Osteoblast (primary cell): ENCODE data around the gene ZC4H2. TPM values are rescaled to one million over a fixed set of nuclear protein-coding genes. Genes with fewer than 3 reads are reported as not detected.
A peak's percentile ranks its signal among the peaks of the same experiment; 100 is the strongest.
"Not testable (repeated sequence)": the region's sequence is repeated elsewhere in the genome, so short reads cannot be mapped to it uniquely, and the experiment has no call there.

Experiments used
- DNase-seq: peaks from one replicate; pipeline ENCODE4 v3.0.0; 2011; ENCODE audit warnings: low spot score, mixed read lengths; ENCODE audit not compliant: insufficient read length; ENCODE audit errors: missing footprints
- H2AFZ ChIP-seq: 2 replicates; pipeline ENCODE4 v1.6.0; 2011; ENCODE audit warnings: mild to moderate bottlenecking, low read length
- H3K27ac ChIP-seq: 2 replicates; pipeline ENCODE4 v1.5.1; 2011; ENCODE audit warnings: mild to moderate bottlenecking, low read depth, low read length, moderate library complexity
- H3K27me3 ChIP-seq: 2 replicates; pipeline ENCODE4 v1.6.0; 2012; ENCODE audit warnings: mild to moderate bottlenecking, control low read depth, inconsistent platforms, low read length, moderate library complexity; ENCODE audit not compliant: insufficient read depth
- H3K36me3 ChIP-seq: 2 replicates; pipeline ENCODE4 v1.5.1; 2011; ENCODE audit warnings: mild to moderate bottlenecking, low read length, control low read depth, moderate library complexity; ENCODE audit not compliant: insufficient read depth
- H3K4me1 ChIP-seq: 2 replicates; pipeline ENCODE4 v1.5.1; 2011; ENCODE audit warnings: mild to moderate bottlenecking, low read length, control low read depth, moderate library complexity; ENCODE audit not compliant: insufficient read depth
- H3K4me2 ChIP-seq: 2 replicates; pipeline ENCODE4 v1.6.0; 2011; ENCODE audit warnings: mild to moderate bottlenecking, low read length; ENCODE audit not compliant: insufficient read depth
- H3K4me3 ChIP-seq: fragments of 200-600 bp; sonication (generic); 3 replicates; pipeline ENCODE4 v1.5.1; 2012; ENCODE audit warnings: mild to moderate bottlenecking, low read length, inconsistent platforms; ENCODE audit not compliant: insufficient read depth
- H3K79me2 ChIP-seq: 2 replicates; pipeline ENCODE4 v1.6.0; 2012; ENCODE audit warnings: mild to moderate bottlenecking, low read length, control low read depth, inconsistent platforms; ENCODE audit not compliant: insufficient read depth
- H3K9me3 ChIP-seq: 2 replicates; pipeline ENCODE4 v1.5.1; 2011; ENCODE audit warnings: low read depth, low read length, control low read depth
- H4K20me1 ChIP-seq: 2 replicates; pipeline ENCODE4 v1.6.0; 2012; ENCODE audit warnings: mild to moderate bottlenecking, low read length, control low read depth; ENCODE audit not compliant: insufficient read depth
- CTCF ChIP-seq: IDR thresholded peaks from 2 replicates; pipeline ENCODE4 v1.5.1; 2011; ENCODE audit warnings: mild to moderate bottlenecking, low read depth, low read length, moderate library complexity; ENCODE audit errors: extremely low read depth
- total RNA-seq: library from RNA; depleted of rRNA; stranded (reverse); fragments of >200 nt; gene quantifications from 2 replicates; pipeline ENCODE4 v1.2.3, GENCODE V29; 2012

The ZC4H2 gene, protein sequence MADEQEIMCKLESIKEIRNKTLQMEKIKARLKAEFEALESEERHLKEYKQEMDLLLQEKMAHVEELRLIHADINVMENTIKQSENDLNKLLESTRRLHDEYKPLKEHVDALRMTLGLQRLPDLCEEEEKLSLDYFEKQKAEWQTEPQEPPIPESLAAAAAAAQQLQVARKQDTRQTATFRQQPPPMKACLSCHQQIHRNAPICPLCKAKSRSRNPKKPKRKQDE
- total RNA-seq, result 8.0 and 11.6 TPM in 2 replicates

GRCh38 chrX:64975989-64976672 lies at the start of gene ZC4H2:
ZC4H2 (minus strand) TSS chrX:64976450; CDS start chrX:64976377, 73 bp downstream.
- Histone ChIP-seq H3K79me2 (no peaks in the 10 kb centered on the region), H3K36me3 (no peaks in the 10 kb centered on the region), H3K27me3 (no peaks in the 10 kb centered on the region), H3K4me1 (no peaks in the 10 kb centered on the region), H3K9me3 (peaks cover 5% of the 10 kb centered on the region), H3K4me2 (peak within 1 kb of the TSS; percentile 86), H4K20me1 (no peaks in the 10 kb centered on the region), H3K4me3 (peak within 1 kb of the TSS; percentile 74), H2AFZ (peak within 1 kb of the TSS; percentile 92), H3K27ac (no peak within 1 kb of the TSS)
- peak; percentile 78 for DNase-seq
- no peak for TF ChIP-seq CTCF

GRCh38 chrX:65017451-65017850 lies 41.2 kb upstream of the ZC4H2 start:
- TF ChIP-seq CTCF, result no peak
- H3K27me3 ChIP-seq, result no peaks in the 10 kb centered on the region
- no peaks in the 10 kb centered on the region for H3K79me2 ChIP-seq
- H3K4me2 ChIP-seq, result no peak overlapping the region
- no peaks in the 10 kb centered on the region for H4K20me1 ChIP-seq
- H3K27ac ChIP-seq, result no peak overlapping the region
- no peak overlapping the region for H2AFZ ChIP-seq
- H3K4me1 ChIP-seq, result no peaks in the 10 kb centered on the region
- no peak for DNase-seq
- no peaks in the 10 kb centered on the region for H3K36me3 ChIP-seq
- H3K9me3 ChIP-seq, result no peaks in the 10 kb centered on the region
- H3K4me3 ChIP-seq, result no peak overlapping the region

- H2AFZ ChIP-seq, result no peak overlapping the region
- no peak overlapping the region for H3K4me3 ChIP-seq
- no peaks in the 10 kb centered on the region for H3K79me2 ChIP-seq
- H3K4me2 ChIP-seq, result no peak overlapping the region
- no peaks in the 10 kb centered on the region for H3K27me3 ChIP-seq
- H3K4me1 ChIP-seq, result no peaks in the 10 kb centered on the region
- no peaks in the 10 kb centered on the region for H4K20me1 ChIP-seq
- H3K27ac ChIP-seq, result no peak overlapping the region
- DNase-seq, result no peak
- no peak for TF ChIP-seq CTCF
- no peaks in the 10 kb centered on the region for H3K36me3 ChIP-seq
- H3K9me3 ChIP-seq, result no peaks in the 10 kb centered on the region
Observed at GRCh38 chrX:65014230-65014629, 38.0 kb upstream of the ZC4H2 start.

- H2AFZ ChIP-seq, result no peak overlapping the region
- H3K4me1 ChIP-seq, result no peaks in the 10 kb centered on the region
- TF ChIP-seq CTCF, result no peak
- no peaks in the 10 kb centered on the region for H3K27me3 ChIP-seq
- no peaks in the 10 kb centered on the region for H4K20me1 ChIP-seq
- H3K27ac ChIP-seq, result no peak overlapping the region
- H3K4me2 ChIP-seq, result no peak overlapping the region
- no peaks in the 10 kb centered on the region for H3K36me3 ChIP-seq
- no peaks in the 10 kb centered on the region for H3K79me2 ChIP-seq
- no peak for DNase-seq
- H3K9me3 ChIP-seq, result no peaks in the 10 kb centered on the region
- no peak overlapping the region for H3K4me3 ChIP-seq
Observed at GRCh38 chrX:65009459-65009858, 33.2 kb upstream of the ZC4H2 start.

- not testable (repeated sequence) for H3K4me1 ChIP-seq, H3K4me2 ChIP-seq, DNase-seq, H3K27me3 ChIP-seq, H3K27ac ChIP-seq, H3K4me3 ChIP-seq, H4K20me1 ChIP-seq, H3K36me3 ChIP-seq, H2AFZ ChIP-seq, H3K9me3 ChIP-seq, H3K79me2 ChIP-seq
Observed at GRCh38 chrX:65002208-65002607, 26.0 kb upstream of the ZC4H2 start.
